Measurements from ENCODE around the gene TMCC2.
A peak's percentile ranks its signal among the peaks of the same experiment; 100 is the strongest.
"Not testable (repeated sequence)": the region's sequence is repeated elsewhere in the genome, so short reads cannot be mapped to it uniquely, and the experiment has no call there.

TMCC2 gene

GRCh38 chr1:205216588-205216987 is 11.2 kb upstream of the TMCC2 start:
- no peak for DNase-seq

GRCh38 chr1:205217418-205217817 is 10.3 kb upstream of the TMCC2 start:
- DNase-seq = no peak

GRCh38 chr1:205220421-205220820 is 7.3 kb upstream of the TMCC2 start:
- DNase-seq = no peak

- DNase-seq = no peak
These were observed 3.0 kb upstream of the TMCC2 start for GRCh38 chr1:205224736-205225135.

GRCh38 chr1:205225901-205226765 is 1.6 kb upstream of the TMCC2 start:
- peak; percentile 24 for DNase-seq

GRCh38 chr1:205226868-205227583 is 720 bp upstream of the TMCC2 start:
- peak; percentile 47 for DNase-seq

GRCh38 chr1:205228093-205228521 is 361 bp downstream of the TMCC2 start:
- DNase-seq = no peak

GRCh38 chr1:205229399-205229871 is 1.7 kb downstream of the TMCC2 start:
- DNase-seq = peak; percentile 75

GRCh38 chr1:205229916-205230700 is 2.4 kb downstream of the TMCC2 start:
- no peak for DNase-seq

GRCh38 chr1:205230982-205231381 is 3.2 kb downstream of the TMCC2 start:
- no peak for DNase-seq

GRCh38 chr1:205232127-205232820 is 4.5 kb downstream of the TMCC2 start:
- no peak for DNase-seq

- DNase-seq = no peak
These were observed 5.2 kb downstream of the TMCC2 start for GRCh38 chr1:205232945-205233397.

- DNase-seq = not testable (repeated sequence)
These were observed 6.2 kb downstream of the TMCC2 start for GRCh38 chr1:205233986-205234385.

- DNase-seq = no peak
These were observed 8.2 kb downstream of the TMCC2 start for GRCh38 chr1:205235951-205236350.

GRCh38 chr1:205236526-205236925 is 8.8 kb downstream of the TMCC2 start:
- DNase-seq = no peak

GRCh38 chr1:205236951-205237475 is 9.3 kb downstream of the TMCC2 start:
- no peak for DNase-seq

- no peak for DNase-seq
These were observed 10.1 kb downstream of the TMCC2 start for GRCh38 chr1:205237526-205238484.

GRCh38 chr1:205239078-205239477 is 11.3 kb downstream of the TMCC2 start:
- DNase-seq = no peak

GRCh38 chr1:205240118-205240517 is 12.4 kb downstream of the TMCC2 start:
- no peak for DNase-seq

- DNase-seq = no peak
These were observed 12.8 kb downstream of the TMCC2 start for GRCh38 chr1:205240569-205240968.
